CD1c-positive myeloid dendritic cell (primary cell): ENCODE data around the gene KRTDAP.

Experiments used
- DNase-seq: peaks from one replicate; pipeline ENCODE4 v3.0.0-alpha.2; 2016; ENCODE audit errors: extremely low spot score

Gene KRTDAP

DNA sequence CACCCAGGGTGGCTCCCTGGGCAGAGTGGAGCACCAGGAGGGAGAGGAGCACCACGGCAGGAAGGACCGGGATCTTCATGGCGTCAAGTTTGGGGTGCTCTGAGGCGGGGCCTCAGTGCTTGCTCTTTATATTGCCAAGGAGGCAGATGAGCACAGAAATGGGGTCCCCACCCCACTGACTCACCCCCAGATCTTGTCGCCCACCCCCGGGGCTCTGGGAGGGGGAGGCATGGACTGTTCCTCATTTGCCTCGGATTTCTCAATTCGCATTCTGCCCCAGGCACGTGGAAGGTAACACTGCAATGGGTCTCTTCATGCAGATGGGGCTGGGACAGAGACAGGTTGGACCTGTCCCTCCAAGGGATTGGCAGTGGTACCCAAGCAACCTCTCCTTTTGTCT, at the start of gene KRTDAP:
KRTDAP (minus strand) TSS at position 101 of the 400 bp plus-strand sequence; CDS start at position 79, 22 bp downstream.
- DNase-seq, result no peak

DNA sequence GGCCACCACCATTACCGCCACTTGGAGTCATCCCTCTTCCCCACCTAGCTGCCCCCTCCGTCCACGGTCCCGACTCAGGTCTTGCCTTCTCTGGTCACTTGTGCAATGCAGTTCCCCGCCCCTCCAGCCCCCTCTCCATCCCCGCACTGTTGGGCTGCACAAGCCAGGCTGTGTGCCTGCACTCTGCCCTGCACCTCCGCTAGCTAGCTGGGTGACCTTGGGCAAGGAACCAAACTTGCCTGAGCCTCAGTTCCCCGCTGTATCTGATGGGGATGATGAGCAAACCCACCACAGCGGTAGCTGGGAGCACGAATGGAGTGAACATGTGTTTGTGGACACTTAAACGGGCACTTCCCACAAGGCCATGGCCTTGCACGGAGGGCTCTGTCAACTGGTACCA, 49.6 kb upstream of the KRTDAP start:
- no peak for DNase-seq

- no peak for DNase-seq
Observed at GRCh38 chr19:35539314-35539713, 49.0 kb upstream of the KRTDAP start.

DNA sequence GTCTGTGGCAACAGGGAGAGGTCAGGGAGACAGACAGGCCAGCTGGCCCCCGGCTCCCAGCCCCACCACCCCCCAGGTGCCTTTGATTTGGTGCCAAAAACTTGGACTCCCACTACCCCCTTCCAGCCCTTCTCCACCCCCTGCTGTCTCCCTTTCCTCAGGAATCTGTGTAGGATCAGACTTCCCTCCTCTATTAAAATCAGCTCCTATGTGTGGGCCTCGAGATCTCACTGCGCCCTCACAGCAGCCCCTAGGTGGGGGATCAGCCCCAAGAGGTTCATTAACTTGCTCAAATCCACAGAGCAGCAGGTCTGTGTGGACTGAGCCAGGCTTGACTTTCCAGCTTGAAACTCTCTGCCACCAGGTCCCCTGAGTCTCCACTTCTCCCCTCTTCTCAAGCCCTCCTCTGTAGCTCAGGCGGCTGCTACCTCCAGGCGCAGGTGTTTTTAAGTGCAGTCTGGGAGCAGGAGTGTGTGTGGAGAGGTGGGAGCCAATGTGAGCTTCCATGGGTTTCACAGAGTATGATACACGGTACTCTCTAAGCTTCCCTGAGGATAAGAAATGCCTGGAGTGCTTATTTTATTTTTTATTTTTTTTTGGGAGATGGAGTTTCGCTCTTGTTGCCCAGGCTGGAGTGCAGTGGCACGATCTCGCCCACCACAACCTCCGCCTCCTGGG, 44.7 kb upstream of the KRTDAP start:
- no peak for DNase-seq

- peak; percentile 39 for DNase-seq
Observed at GRCh38 chr19:35533822-35534392, 43.6 kb upstream of the KRTDAP start.

- no peak for DNase-seq
Observed at GRCh38 chr19:35533201-35533821, 43.0 kb upstream of the KRTDAP start, which contains the start of gene GAPDHS. TSS of gene GAPDHS (plus strand) at chr19:35533456. CDS start at chr19:35533528, 72 bp downstream.

- no peak for DNase-seq
Observed at GRCh38 chr19:35531291-35531690, 41.0 kb upstream of the KRTDAP start.

GRCh38 chr19:35529241-35530218, 39.3 kb upstream of the KRTDAP start:
- no peak for DNase-seq

DNA sequence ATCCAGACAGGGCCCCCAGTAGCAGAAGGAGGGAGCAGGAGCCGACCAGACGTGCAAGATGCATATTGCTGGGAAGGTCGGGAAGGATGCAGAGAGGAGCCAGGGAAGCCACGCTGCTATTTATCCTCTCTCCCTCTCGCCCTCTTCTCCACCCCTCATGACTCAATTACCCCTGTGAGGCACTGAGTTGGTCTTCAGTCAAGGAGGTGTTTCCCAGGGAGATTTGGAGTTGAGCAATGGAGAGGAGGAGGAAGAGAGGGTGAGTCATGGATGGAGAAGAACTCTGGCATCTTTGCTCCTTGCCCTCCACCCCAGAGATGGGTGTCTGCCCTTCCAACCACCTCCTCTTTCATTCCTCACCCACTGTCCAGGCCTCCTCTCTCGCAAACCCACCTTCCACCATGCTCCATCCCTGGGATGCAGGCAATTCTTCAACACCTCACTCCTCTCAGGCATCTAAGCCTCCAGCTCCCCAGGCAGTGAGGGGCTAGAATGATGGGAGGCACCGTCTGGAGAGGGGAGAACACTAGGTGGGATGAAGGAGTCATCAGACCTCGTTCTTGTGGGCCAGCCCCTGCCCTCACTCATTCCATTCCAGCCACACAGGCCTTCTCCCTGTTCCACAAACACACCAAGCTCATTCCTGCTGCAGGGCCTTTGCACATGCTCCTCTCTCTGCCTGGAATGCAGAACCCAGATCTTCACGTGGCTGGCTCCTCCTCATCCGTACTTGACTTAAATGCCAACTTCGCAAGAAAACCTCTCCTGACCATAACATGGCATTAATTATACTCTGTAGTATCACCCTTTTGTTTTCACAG, 38.2 kb upstream of the KRTDAP start, which contains the start of gene SBSN:
SBSN (minus strand) TSS at position 94 of the 821 bp plus-strand sequence; CDS start at position 64, 30 bp downstream.
- DNase-seq, result no peak

DNA sequence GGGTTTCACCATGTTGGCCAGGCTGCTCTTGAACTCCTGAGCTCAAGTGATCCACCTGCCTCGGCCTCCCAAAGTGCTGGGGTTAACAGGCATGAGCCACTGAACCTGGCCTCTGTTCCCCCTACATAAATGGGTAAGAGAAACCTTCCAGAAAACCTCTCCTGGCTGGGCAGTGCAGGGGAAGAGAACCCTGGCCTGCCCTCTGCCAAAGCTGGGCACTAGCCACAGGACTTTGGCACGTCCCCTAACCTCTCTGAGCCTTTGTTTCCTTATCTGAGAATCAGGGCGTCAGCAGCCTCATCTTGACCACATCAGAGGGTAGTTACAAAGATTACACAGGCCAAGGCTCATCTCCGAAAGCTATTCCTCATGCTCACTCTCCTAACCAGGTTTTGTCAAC, 35.6 kb upstream of the KRTDAP start:
- DNase-seq, result no peak

DNA sequence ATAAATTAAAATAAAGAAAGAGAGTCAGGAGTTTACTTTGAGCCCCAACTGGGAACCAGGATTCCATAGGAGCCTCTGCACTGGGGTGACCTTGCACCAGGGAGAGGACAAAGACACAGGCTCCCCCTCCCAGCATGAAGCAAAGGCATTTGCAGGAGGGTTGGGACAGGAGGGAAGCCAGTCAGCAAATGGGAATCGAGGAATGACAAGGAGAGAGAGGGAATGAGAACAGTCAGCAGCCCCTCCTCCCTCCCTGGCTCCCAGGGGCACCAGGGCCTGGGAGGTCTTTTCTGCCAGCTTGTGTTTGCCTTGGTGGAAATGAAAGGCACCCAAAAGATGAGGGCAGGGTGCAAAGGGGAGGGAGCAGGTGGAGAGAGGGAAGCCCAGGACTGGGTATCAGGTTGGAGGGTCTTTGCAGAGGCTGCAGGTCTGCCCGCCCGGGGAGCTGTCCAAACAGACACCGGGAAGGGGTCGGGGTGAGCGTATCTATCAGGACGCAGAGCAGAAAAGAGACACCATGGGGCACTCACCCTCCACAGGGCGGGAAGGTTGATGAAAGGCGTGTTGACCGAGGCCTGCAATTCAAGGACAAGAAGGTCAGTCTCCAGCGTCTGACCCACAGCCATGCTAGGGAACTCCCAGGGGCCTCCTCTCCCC, 34.0 kb upstream of the KRTDAP start:
- DNase-seq, result no peak

- DNase-seq, result no peak
Observed at GRCh38 chr19:35522745-35523327, 32.6 kb upstream of the KRTDAP start.

GRCh38 chr19:35521124-35521743, 31.0 kb upstream of the KRTDAP start:
- no peak for DNase-seq

- DNase-seq, result no peak
Observed at GRCh38 chr19:35519291-35519690, 29.0 kb upstream of the KRTDAP start.

GRCh38 chr19:35518313-35518712, 28.0 kb upstream of the KRTDAP start:
- no peak for DNase-seq

GRCh38 chr19:35517342-35517741, 27.1 kb upstream of the KRTDAP start:
- DNase-seq, result no peak

- DNase-seq, result no peak
Observed at GRCh38 chr19:35516310-35516709, 26.0 kb upstream of the KRTDAP start.

- no peak for DNase-seq
Observed at GRCh38 chr19:35514282-35514809, 24.1 kb upstream of the KRTDAP start.

DNA sequence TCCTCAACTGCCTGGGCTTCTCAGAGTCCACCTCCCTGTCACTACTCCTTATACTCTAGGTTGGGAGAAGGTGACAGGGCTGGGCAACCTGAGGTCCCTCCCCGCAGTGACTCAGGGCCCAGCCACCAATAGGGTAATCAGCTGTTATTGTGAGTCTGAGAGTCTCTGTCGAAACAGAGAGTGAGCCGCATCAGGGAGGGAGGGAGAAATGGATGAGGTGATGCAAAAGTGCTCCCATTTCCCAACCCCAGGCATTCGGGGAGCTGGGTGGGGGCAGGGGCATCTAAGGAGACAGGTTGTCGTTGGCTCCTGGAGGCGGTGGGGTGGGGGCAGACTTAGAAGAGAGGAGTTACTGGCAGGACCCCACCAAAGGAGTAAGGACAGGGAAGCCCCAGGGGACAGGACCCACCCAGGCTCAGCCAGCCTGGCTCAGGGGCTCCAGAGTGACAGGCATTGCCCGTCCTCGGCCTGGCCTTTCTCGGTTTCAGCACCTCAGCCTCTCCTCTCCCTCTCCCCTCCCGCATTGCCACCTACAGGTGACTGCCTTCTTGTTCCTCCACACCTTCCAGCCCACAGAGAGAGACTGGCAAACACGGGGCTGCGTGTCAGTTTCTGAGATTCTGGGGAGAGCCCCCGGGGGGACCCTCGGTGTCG, 23.5 kb upstream of the KRTDAP start, which contains the start of gene DMKN:
DMKN (minus strand) TSS at position 22 of the 654 bp plus-strand sequence. CDS start 174 bp downstream, outside the sequence.
- DNase-seq, result no peak
